Activated CD4-positive, alpha-beta T cell treated with anti-CD3 and anti-CD28 coated beads, Interleukin-2, Interleukin-4, amounts not matched to agents 100 ng/mL and 50 ng/mL, durations not matched to agents 16 hours and 8 hours (primary cell): ENCODE measurements around the gene MED16.
"Not testable (repeated sequence)": the region's sequence is repeated elsewhere in the genome, so short reads cannot be mapped to it uniquely, and the experiment has no call there.

Source experiments
- DNase-seq: peaks from one replicate; pipeline ENCODE4 v3.0.0-alpha.2; 2020; ENCODE audit warnings: low spot score

Gene MED16

GRCh38 chr19:854549-854948 lies 38.4 kb downstream of the MED16 start:
- DNase-seq: no peak

- not testable (repeated sequence) for DNase-seq
These were observed 39.3 kb downstream of the MED16 start for GRCh38 chr19:853614-854220.

- DNase-seq: no peak
These were observed 39.9 kb downstream of the MED16 start for GRCh38 chr19:853014-853585.

DNA sequence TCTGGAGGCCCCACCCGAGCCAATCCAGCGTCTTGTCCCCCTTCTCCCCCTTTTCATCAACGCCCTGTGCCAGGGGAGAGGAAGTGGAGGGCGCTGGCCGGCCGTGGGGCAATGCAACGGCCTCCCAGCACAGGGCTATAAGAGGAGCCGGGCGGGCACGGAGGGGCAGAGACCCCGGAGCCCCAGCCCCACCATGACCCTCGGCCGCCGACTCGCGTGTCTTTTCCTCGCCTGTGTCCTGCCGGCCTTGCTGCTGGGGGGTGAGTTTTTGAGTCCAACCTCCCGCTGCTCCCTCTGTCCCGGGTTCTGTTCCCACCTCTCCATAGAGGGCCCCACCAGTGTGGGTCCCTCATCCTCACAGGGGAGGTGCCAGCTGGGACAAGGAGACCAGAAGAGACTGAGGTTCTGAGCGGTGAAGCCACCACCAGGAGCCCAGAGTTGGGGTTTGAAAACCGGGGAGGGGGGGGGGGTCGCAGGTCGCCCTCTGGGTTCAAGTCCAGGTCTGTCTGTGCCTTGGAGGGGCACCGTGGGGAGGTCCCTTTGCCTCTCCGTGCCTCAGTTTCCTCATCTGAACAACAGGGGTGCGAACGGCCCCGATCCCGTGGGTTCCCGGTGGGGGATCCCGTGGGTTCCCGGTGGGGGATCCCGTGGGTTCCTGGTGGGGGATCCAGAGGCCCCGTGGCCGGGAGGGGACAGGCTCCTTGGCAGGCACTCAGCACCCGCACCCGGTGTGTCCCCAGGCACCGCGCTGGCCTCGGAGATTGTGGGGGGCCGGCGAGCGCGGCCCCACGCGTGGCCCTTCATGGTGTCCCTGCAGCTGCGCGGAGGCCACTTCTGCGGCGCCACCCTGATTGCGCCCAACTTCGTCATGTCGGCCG lies 40.6 kb downstream of the MED16 start, which contains the start of gene ELANE:
ELANE (plus strand) TSS at position 168 of the 878 bp plus-strand sequence; CDS start at position 194, 26 bp downstream.
- DNase-seq: no peak

GRCh38 chr19:850979-851335 lies 42.0 kb downstream of the MED16 start:
- DNase-seq: no peak

DNA sequence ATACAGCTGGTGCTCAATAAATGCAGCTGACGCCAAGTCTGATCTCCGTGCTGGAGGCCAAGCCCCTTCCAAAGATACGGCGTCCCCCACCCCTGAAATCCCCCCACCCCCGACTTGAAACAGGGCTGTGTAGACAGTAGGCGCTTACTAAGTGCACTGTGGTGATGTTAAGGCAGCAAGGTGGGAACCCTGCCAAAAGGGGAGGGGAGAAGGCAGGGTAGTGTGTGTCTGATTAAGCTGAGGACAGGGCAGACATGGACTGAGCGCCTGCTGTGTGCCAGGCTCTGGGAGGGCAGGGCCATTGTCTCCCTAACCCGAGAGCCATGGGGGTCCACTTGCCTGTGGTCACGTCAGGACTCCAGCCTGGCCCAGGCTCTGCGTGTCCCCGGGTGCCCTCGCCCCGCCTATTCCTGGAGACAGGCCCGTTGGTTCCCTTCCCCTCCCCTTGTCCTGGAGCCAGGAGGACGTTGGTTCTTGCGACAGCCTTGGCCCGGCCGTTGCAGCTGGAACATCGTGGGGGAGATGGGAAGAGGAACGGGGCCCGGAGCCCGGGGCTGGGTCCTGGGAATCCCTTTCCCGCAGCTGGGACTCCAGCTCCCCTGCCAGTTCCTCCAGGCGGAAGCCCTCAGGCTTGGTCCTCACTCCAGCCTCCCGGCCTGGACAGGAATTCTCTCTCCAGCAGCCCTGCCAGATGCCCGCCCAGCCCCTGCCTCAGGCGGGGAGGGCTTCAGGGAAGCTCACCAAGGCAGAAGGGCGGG lies 42.6 kb downstream of the MED16 start:
- DNase-seq: no peak

GRCh38 chr19:849195-849594 lies 43.8 kb downstream of the MED16 start:
- not testable (repeated sequence) for DNase-seq

GRCh38 chr19:848386-848921 lies 44.5 kb downstream of the MED16 start:
- DNase-seq: no peak

DNA sequence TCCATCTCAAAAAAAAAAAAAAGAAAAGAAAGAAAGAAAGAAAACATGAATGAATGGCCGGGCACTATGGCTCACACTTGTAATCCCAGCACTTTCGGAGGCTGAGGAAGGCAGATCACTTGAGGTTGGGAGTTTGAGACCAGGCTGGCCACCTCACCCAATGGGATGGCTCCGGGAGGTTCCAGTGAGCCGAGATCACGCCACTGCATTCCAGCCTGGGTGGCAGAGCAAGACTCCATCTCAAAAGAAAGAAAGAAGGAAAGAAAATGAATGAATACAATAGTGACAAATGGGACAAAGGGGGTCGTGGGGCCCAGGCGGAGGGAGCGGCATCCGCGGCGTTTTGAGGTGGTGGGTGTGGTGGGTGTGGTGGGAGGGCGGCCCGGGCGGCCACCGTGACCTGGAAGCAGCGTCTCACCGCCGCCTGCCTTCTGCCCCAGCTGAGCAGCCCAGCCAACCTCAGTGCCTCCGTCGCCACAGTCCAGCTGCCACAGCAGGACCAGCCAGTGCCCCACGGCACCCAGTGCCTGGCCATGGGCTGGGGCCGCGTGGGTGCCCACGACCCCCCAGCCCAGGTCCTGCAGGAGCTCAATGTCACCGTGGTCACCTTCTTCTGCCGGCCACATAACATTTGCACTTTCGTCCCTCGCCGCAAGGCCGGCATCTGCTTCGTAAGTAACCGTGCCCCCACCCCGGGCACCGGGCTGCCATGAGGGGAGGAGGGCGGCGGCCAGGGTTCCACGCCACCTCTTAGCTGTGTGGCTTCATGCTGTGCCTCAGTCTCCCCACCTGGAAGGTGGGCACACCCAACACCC lies 47.1 kb downstream of the MED16 start:
- DNase-seq: no peak

GRCh38 chr19:844546-844971 lies 48.4 kb downstream of the MED16 start:
- DNase-seq: no peak

- no peak for DNase-seq
These were observed 49.0 kb downstream of the MED16 start for GRCh38 chr19:843836-844545.

- no peak for DNase-seq
These were observed 49.7 kb downstream of the MED16 start for GRCh38 chr19:843180-843835.

- not testable (repeated sequence) for DNase-seq
These were observed 50.2 kb downstream of the MED16 start for GRCh38 chr19:842802-843179.

GRCh38 chr19:840519-841206 lies 52.3 kb downstream of the MED16 start, which contains the start of gene PRTN3:
Gene PRTN3 (plus strand): TSS chr19:840999. CDS start chr19:841009, 10 bp downstream.
- no peak for DNase-seq

- DNase-seq: no peak
These were observed 57.7 kb downstream of the MED16 start for GRCh38 chr19:835210-835810.

- no peak for DNase-seq
These were observed 58.8 kb downstream of the MED16 start for GRCh38 chr19:834216-834615.

- DNase-seq: no peak
These were observed 61.3 kb downstream of the MED16 start for GRCh38 chr19:831407-832369.
